T-helper 17 cell (primary cell): ENCODE data around the gene WFIKKN2. TPM values are rescaled to one million over a fixed set of nuclear protein-coding genes. Genes with fewer than 3 reads are reported as not detected.
A peak's percentile ranks its signal among the peaks of the same experiment; 100 is the strongest.
"Not testable (repeated sequence)": the region's sequence is repeated elsewhere in the genome, so short reads cannot be mapped to it uniquely, and the experiment has no call there.

Source experiments
- ATAC-seq: fragments of 150-1000 bp; cut with Tn5 transposase; 2 replicates; pipeline ENCODE4 v1.10.0; 2021; ENCODE audit warnings: mild to moderate bottlenecking, moderate library complexity
- DNase-seq, 3 donors: peaks; one replicate each; pipeline versions ENCODE4 v3.0.0 to v3.0.0-alpha.2; 2020 to 2021
- H3K9me3 ChIP-seq: one replicate; pipeline ENCODE4 v1.7.0; 2013; ENCODE audit warnings: low read length, mild to moderate bottlenecking; ENCODE audit not compliant: control insufficient read depth, poor library complexity, severe bottlenecking
- H3K27ac Mint-ChIP-seq: one replicate; pipeline ENCODE4 v1.8.0; 2022; ENCODE audit warnings: mild to moderate bottlenecking, moderate library complexity, mixed read lengths
- H3K27me3 Mint-ChIP-seq: one replicate; pipeline ENCODE4 v1.8.0; 2022; ENCODE audit warnings: mixed read lengths
- H3K36me3 Mint-ChIP-seq: one replicate; pipeline ENCODE4 v1.8.0; 2022; ENCODE audit warnings: low read depth, mixed read lengths
- H3K4me1 Mint-ChIP-seq: one replicate; pipeline ENCODE4 v1.8.0; 2022; ENCODE audit warnings: mild to moderate bottlenecking, mixed read lengths
- H3K4me3 Mint-ChIP-seq: one replicate; pipeline ENCODE4 v1.8.0; 2022; ENCODE audit warnings: mild to moderate bottlenecking, moderate library complexity, mixed read lengths
- total RNA-seq, 4 donors: library from RNA in 2 of 4; stranded (reverse) in 2 of 4; gene quantifications; one replicate each; pipeline ENCODE4 v1.2.3 and lab custom pipeline; 2022 to 2026

The WFIKKN2 gene
- total RNA-seq, 2 donors from 2014 or later: not detected

GRCh38 chr17:50802609-50803571 is 32.5 kb upstream of the WFIKKN2 start:
- ATAC-seq (no peak), DNase-seq (no peak)
- H3K9me3 ChIP-seq: no peaks in the 10 kb centered on the region
- Mint-ChIP-seq H3K27ac (no peak overlapping the region), H3K27me3 (peaks cover 8% of the 10 kb centered on the region), H3K4me1 (peaks cover 5% of the 10 kb centered on the region), H3K36me3 (no peaks in the 10 kb centered on the region), H3K4me3 (no peak overlapping the region)

DNA sequence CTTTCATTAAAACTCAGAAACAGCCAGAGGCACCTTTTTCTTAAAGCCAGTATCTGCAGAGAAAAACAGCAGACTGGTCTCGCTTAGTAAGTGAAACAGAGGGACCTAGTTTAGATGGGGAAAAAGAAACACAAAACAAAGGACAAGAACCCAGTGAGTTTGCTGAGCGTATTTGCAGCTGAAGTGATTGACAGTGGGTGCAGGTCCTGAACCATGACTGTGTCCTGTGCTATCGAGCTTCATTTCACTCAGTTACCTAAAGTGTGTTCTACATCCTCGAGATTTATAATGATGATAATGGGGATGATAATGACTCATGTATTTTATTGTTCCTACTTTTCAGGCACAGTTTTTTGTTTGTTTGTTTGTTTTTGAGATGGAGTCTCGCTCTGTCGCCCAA is 31.7 kb upstream of the WFIKKN2 start:
- no peaks in the 10 kb centered on the region for H3K9me3 ChIP-seq
- no peak overlapping the region for H3K27ac Mint-ChIP-seq
- DNase-seq (no peak), ATAC-seq (no peak)
- H3K27me3 Mint-ChIP-seq: peaks cover 8% of the 10 kb centered on the region
- no peaks in the 10 kb centered on the region for H3K36me3 Mint-ChIP-seq
- H3K4me1 Mint-ChIP-seq: peaks cover 5% of the 10 kb centered on the region
- no peak overlapping the region for H3K4me3 Mint-ChIP-seq

GRCh38 chr17:50804749-50805475 is 30.5 kb upstream of the WFIKKN2 start:
- not testable (repeated sequence) for H3K4me1 Mint-ChIP-seq, H3K27me3 Mint-ChIP-seq, H3K9me3 ChIP-seq, DNase-seq, H3K36me3 Mint-ChIP-seq, ATAC-seq, H3K27ac Mint-ChIP-seq, H3K4me3 Mint-ChIP-seq

DNA sequence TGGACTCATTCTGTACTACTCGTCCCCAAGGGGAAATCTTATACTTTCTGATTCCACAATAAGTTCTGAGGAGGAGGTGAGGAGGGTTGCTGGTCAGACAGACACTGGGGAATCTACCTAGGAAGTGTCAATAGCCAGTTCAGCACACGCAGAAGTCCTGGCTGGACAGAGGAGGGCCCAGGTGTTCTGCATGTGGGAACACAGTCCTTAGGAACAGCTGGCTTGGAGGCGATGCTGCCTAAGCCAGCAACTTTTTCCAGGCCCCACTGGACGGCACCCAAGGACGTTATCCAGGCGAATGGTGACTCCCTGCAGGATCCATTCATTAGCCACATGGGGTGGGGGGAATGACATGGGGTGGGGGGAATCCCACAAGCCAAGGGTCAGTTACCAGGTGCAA is 29.9 kb upstream of the WFIKKN2 start:
- Mint-ChIP-seq H3K4me3 (no peak overlapping the region), H3K27ac (no peak overlapping the region), H3K27me3 (peaks cover 5% of the 10 kb centered on the region), H3K4me1 (peaks cover 4% of the 10 kb centered on the region), H3K36me3 (no peaks in the 10 kb centered on the region)
- H3K9me3 ChIP-seq: no peaks in the 10 kb centered on the region
- ATAC-seq (no peak), DNase-seq (no peak)

- H3K9me3 ChIP-seq: no peaks in the 10 kb centered on the region
- H3K4me1 Mint-ChIP-seq: no peaks in the 10 kb centered on the region
- H3K27me3 Mint-ChIP-seq: no peaks in the 10 kb centered on the region
- no peak overlapping the region for H3K4me3 Mint-ChIP-seq
- H3K36me3 Mint-ChIP-seq: no peaks in the 10 kb centered on the region
- no peak overlapping the region for H3K27ac Mint-ChIP-seq
- no peak for ATAC-seq
- no peak for DNase-seq
Observed at GRCh38 chr17:50806141-50806643, 29.2 kb upstream of the WFIKKN2 start.

DNA sequence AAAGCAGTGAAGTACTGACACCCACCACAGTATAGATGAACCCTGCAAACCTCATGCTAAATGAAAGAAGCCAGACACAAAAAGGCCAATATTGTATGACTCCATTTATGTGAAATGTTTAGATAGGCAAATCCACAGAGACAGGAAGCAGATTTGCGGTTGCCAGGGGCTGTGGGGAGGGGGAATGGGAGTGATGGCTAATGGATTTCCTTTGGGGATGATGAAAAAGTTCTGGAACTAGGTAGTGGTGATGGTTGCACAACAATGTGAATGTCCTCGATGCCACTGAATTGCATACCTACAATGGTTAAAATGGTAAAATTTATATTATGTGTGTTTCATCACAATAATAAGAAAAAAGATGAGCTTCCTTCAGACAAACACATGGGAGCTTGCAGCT is 28.4 kb upstream of the WFIKKN2 start:
- Mint-ChIP-seq H3K36me3 (no peaks in the 10 kb centered on the region), H3K4me3 (no peak overlapping the region), H3K27ac (no peak overlapping the region), H3K4me1 (peaks cover 2% of the 10 kb centered on the region), H3K27me3 (no peaks in the 10 kb centered on the region)
- no peak for ATAC-seq
- H3K9me3 ChIP-seq: no peaks in the 10 kb centered on the region
- no peak for DNase-seq

- no peaks in the 10 kb centered on the region for H3K9me3 ChIP-seq
- no peak overlapping the region for H3K4me3 Mint-ChIP-seq
- H3K36me3 Mint-ChIP-seq: no peaks in the 10 kb centered on the region
- no peak for DNase-seq
- H3K4me1 Mint-ChIP-seq: peaks cover 2% of the 10 kb centered on the region
- no peak for ATAC-seq
- no peak overlapping the region for H3K27ac Mint-ChIP-seq
- H3K27me3 Mint-ChIP-seq: no peaks in the 10 kb centered on the region
Observed at GRCh38 chr17:50807675-50808074, 27.7 kb upstream of the WFIKKN2 start.

DNA sequence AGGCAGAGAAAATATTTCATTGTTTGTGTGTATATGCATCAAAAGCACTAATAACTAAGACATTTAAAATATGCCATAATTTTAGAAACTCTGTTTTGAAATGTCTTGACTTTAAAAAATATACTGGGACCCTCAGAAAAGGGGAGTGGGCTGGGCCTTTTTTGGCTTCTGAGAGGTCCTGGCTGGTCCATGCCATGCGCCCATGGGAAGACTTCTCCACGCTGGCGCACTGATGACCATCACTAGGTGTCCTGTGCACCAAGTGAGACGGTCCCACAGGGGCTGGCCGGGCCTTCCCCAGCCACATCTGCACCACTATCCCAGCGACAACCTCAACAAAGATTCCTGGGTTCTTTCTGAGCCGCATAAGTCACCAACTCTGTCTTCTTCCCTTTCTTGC is 27.0 kb upstream of the WFIKKN2 start:
- peaks cover 2% of the 10 kb centered on the region for H3K4me1 Mint-ChIP-seq
- H3K4me3 Mint-ChIP-seq: no peak overlapping the region
- ATAC-seq (no peak), DNase-seq (no peak)
- no peaks in the 10 kb centered on the region for H3K9me3 ChIP-seq
- H3K27ac Mint-ChIP-seq: no peak overlapping the region
- no peaks in the 10 kb centered on the region for H3K27me3 Mint-ChIP-seq
- no peaks in the 10 kb centered on the region for H3K36me3 Mint-ChIP-seq

DNA sequence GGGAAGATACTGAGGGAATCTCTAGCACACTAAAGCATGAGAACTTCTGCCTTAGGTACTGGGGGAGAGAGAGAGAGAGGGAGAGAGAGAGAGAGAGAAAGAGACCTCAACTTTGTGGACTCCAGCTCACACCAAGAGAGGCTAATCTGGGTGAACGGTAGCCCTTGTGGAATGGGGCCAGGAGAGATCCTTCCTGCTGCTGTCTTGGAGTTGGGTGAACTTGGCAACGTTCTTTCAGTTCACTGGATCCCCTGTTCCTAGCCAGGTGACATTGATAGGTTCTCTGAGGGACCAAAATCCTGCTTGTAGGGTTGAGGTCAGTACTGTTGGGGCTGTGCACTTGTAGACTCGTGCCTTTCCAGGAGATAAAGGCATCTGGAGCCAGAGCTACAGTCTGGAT is 26.5 kb upstream of the WFIKKN2 start:
- Mint-ChIP-seq H3K4me3 (no peak overlapping the region), H3K36me3 (peaks cover 2% of the 10 kb centered on the region), H3K4me1 (peaks cover 2% of the 10 kb centered on the region), H3K27ac (no peak overlapping the region), H3K27me3 (no peaks in the 10 kb centered on the region)
- DNase-seq (no peak), ATAC-seq (no peak)
- H3K9me3 ChIP-seq: no peaks in the 10 kb centered on the region

DNA sequence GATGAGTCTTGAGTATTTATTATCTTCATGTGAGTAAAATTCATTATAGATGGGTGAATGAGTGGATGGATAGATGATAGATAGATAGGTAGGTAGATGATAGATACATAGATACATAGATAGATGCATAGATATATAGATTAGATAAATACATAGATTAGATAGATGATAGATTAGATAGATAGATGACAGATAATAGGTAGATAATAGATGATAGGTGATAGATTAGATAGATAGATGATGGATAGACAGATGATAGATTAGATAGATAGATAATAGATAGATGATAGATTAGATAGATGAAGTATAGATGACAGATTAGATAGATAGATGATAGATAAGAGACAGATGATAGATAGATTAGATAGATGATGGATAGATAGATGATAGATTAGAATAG is 21.8 kb upstream of the WFIKKN2 start:
- peaks cover 8% of the 10 kb centered on the region for H3K4me1 Mint-ChIP-seq
- H3K9me3 ChIP-seq: no peaks in the 10 kb centered on the region
- H3K27me3 Mint-ChIP-seq: peaks cover 18% of the 10 kb centered on the region
- no peak for ATAC-seq
- peaks cover 2% of the 10 kb centered on the region for H3K36me3 Mint-ChIP-seq
- no peak for DNase-seq
- H3K27ac Mint-ChIP-seq: no peak overlapping the region
- H3K4me3 Mint-ChIP-seq: no peak overlapping the region

DNA sequence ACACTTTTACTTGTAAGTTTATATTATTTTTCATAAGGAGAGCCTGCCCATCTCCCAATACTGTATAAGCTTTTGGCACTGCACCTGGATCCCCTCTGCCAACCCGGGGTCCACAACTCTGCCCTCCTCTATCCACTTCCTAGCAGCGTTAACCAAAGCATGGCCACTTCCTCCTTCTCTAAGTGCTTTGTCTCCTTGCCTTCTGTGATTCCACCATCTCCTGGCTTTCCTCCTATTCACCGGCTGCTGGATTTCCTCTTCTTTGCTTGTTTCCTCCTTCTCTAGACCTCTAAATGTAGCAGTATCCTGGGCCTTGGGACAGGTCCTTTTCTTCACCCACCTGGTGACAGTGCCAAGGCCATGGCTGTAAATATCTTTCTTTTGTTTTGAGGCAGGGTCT is 20.0 kb upstream of the WFIKKN2 start:
- Mint-ChIP-seq H3K27me3 (peaks cover 21% of the 10 kb centered on the region), H3K36me3 (peaks cover 8% of the 10 kb centered on the region), H3K27ac (peak overlapping the region; percentile 43), H3K4me1 (peaks cover 15% of the 10 kb centered on the region), H3K4me3 (no peak overlapping the region)
- no peaks in the 10 kb centered on the region for H3K9me3 ChIP-seq
- DNase-seq (no peak), ATAC-seq (no peak)

- DNase-seq (no peak), ATAC-seq (no peak)
- Mint-ChIP-seq H3K4me3 (no peak overlapping the region), H3K27me3 (peaks cover 24% of the 10 kb centered on the region), H3K36me3 (peaks cover 8% of the 10 kb centered on the region), H3K4me1 (peaks cover 15% of the 10 kb centered on the region), H3K27ac (no peak overlapping the region)
- no peaks in the 10 kb centered on the region for H3K9me3 ChIP-seq
Observed at GRCh38 chr17:50816271-50816670, 19.1 kb upstream of the WFIKKN2 start.
